ENCODE data around the gene RGS21. TPM values are rescaled to one million over a fixed set of nuclear protein-coding genes. Genes with fewer than 3 reads are reported as not detected.
A peak's percentile ranks its signal among the peaks of the same experiment; 100 is the strongest.

Gene RGS21
- total and polyA plus RNA-seq, 2 of the 4 experiments (the other 2 are of a cell fraction), result not detected

- H4K8ac ChIP-seq (ENCODE audit: low read depth in 2 of 2, low read length in 2 of 2), result no peak overlapping the region
- H3K4me3 ChIP-seq (ENCODE audit: insufficient read depth, low read depth, low read length), result no peak overlapping the region
- H3K56ac ChIP-seq (ENCODE audit: extremely low read depth, insufficient read depth, low read length), result no peak overlapping the region
- H3K23ac ChIP-seq (ENCODE audit: low read depth, low read length), result no peak overlapping the region
- H3K9me1 ChIP-seq (ENCODE audit: insufficient read depth, low read length), result no peaks in the 10 kb centered on the region
- no peak overlapping the region; the same call in 1 of the 2 replicates for H4K5ac ChIP-seq (ENCODE audit: low read depth, low read length)
- no peak overlapping the region for H2AK5ac ChIP-seq (ENCODE audit: low read depth, low read length)
- ATAC-seq (ENCODE audit: low read depth), result peak; percentile 72
- no peak overlapping the region for H3K4me2 ChIP-seq (ENCODE audit: low read depth, low read length)
- H3K14ac ChIP-seq (replicated peaks; ENCODE audit: low read depth, low read length), result no peak overlapping the region
- dilution Hi-C loops (cut with HindIII; ENCODE audit: low sequenced_read_pairs, unreplicated experiment) (no loop called here), in situ Hi-C loops (cut with MboI; ENCODE audit: low sequenced_read_pairs) (loop anchor here (25.0 kb wide), 1 partner anchor 1341 kb away; no protein-coding TSS in a partner anchor), intact Hi-C loops (cut with micrococcal nuclease) (no loop called here)
- H2BK20ac ChIP-seq (ENCODE audit: low read depth, low read length), result no peak overlapping the region
- POLR2A ChIA-PET (ENCODE audit: unreplicated experiment), result no interaction called here
- CTCF ChIA-PET, result interaction anchor here (0.7 kb wide), 1 partner anchor 1143 kb away, joined by 6 read pairs; no protein-coding TSS in a partner anchor
- no peak overlapping the region for H3K4ac ChIP-seq (ENCODE audit: low read depth, low read length)
- no peak overlapping the region for H4K91ac ChIP-seq (ENCODE audit: insufficient read depth, low read depth, low read length)
- peaks cover 3% of the 10 kb centered on the region for H3K4me1 ChIP-seq (ENCODE audit: control insufficient read depth, insufficient read depth, low read length)
- WGBS, 2 experiments (ENCODE audit: extremely low coverage in 2 of 2, insufficient read length in 1 of 2), result no CpG with 5 or more reads among the region's 1 CpG
- H2AFZ ChIP-seq (replicated peaks; ENCODE audit: low read length, poor library complexity), result no peak overlapping the region
- H4K20me1 ChIP-seq (ENCODE audit: insufficient read depth, low read length), result no peaks in the 10 kb centered on the region
- peaks cover 6% of the 10 kb centered on the region for H3K9me3 ChIP-seq (ENCODE audit: control insufficient read depth, insufficient read depth, low read length)
- H2BK120ac ChIP-seq (ENCODE audit: low read depth, low read length), result no peak overlapping the region; the same call in 1 of the 2 replicates
- no peak overlapping the region for H2AK9ac ChIP-seq (replicated peaks; ENCODE audit: low read depth, low read length, poor library complexity)
- BruUV-seq (replicated peaks), result no TSS peak
- H3K36me3 ChIP-seq (ENCODE audit: control insufficient read depth, insufficient read depth, low read length), result no peaks in the 10 kb centered on the region
- H3K9ac ChIP-seq (ENCODE audit: low read depth, low read length), result no peak overlapping the region
- H3K27me3 ChIP-seq (ENCODE audit: control insufficient read depth, insufficient read depth, low read length), result no peaks in the 10 kb centered on the region
- H3K18ac ChIP-seq (ENCODE audit: low read depth, low read length), result peak overlapping the region; percentile 89; the same call in 1 of the 2 replicates
- no peak overlapping the region for H3K27ac ChIP-seq (ENCODE audit: insufficient read depth, low read length)
- H2BK5ac ChIP-seq (ENCODE audit: low read depth, low read length, poor library complexity, severe bottlenecking), result peak overlapping the region; percentile 33
- H2BK15ac ChIP-seq (ENCODE audit: low read depth, low read length), result no peak overlapping the region
- no peak for TF ChIP-seq RAD21 (IDR thresholded peaks at IDR 0.05; ENCODE audit: low read length)
- TF ChIP-seq CEBPB (IDR thresholded peaks at IDR 0.05; ENCODE audit: low read depth, low read length), result no peak
- TF ChIP-seq CTCF (conservative IDR thresholded peaks at IDR 0.05; ENCODE audit: low read depth, low read length), result no peak
- no peak for TF ChIP-seq BHLHE40 (IDR thresholded peaks at IDR 0.05; ENCODE audit: low read depth, low read length)
- no peak for TF ChIP-seq MAFK (IDR thresholded peaks at IDR 0.05; ENCODE audit: low read depth, low read length)
- no peak for TF ChIP-seq RCOR1 (IDR thresholded peaks at IDR 0.05; ENCODE audit: insufficient replicate concordance, low read length)
- TF ChIP-seq POLR2A (IDR thresholded peaks at IDR 0.05; ENCODE audit: low read depth, low read length), result no peak
- TF ChIP-seq USF2 (IDR thresholded peaks at IDR 0.05; ENCODE audit: low read depth, low read length), result no peak
- TF ChIP-seq CHD1 (IDR thresholded peaks at IDR 0.05; ENCODE audit: low read depth, low read length), result no peak
- no peaks in the 10 kb centered on the region for H3K79me1 ChIP-seq (ENCODE audit: low read depth in 1 of 2, low read length in 2 of 2)
- peak; percentile 42 for DNase-seq
Measured at GRCh38 chr1:192303029-192303428, 13.8 kb upstream of the RGS21 start.

Measured in IMR-90 (cell line).